IMR-90 (cell line): ENCODE data around the gene THY1.

Experiments
- POLR2A ChIP-seq: IDR thresholded peaks from 2 replicates; pipeline ENCODE4 v1.6.1; 2012; ENCODE audit warnings: mild to moderate bottlenecking, low read depth, low read length
- TF ChIP-seq, protein P1 (sequence below): conservative IDR thresholded peaks from 2 replicates; pipeline ENCODE4 v1.5.1; 2012; ENCODE audit warnings: mild to moderate bottlenecking, low read depth, low read length, improper control_type of control experiment

DNA sequence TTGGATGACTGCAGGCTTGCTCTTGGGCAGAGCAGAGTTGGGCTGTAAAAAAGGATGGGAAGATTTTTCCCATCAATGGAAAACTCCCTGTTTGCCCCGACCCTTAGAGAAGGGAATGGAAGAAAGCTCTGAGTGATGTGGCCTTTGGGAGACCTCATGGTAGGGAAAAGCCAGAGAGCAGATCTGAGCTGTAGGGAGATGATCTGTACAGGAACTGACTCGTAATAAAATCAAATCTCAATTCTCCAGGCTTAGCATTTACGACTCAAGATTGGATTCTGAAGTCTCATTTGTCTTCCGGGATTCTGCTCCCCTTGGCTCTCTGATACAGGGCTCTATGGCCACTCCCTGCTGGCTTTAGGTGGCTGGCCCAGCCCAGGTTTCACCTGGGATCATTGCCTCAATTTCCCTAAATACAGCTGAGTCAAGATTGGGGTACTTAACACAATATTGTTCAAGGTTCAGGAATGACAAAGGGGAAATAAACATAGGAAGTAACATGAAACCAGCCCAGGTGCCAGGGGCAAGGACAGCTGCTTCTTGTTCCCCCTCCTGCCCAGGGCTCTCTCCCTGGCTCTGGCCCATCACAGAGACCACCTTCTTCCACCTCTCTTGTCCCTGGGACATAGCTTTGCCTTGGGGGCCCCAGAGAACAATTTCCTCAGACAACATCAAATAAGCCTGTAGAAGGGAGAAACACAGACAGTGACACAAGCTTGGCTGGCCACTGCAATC is 38.4 kb upstream of the THY1 start:
- TF ChIP-seq, protein P1, sequence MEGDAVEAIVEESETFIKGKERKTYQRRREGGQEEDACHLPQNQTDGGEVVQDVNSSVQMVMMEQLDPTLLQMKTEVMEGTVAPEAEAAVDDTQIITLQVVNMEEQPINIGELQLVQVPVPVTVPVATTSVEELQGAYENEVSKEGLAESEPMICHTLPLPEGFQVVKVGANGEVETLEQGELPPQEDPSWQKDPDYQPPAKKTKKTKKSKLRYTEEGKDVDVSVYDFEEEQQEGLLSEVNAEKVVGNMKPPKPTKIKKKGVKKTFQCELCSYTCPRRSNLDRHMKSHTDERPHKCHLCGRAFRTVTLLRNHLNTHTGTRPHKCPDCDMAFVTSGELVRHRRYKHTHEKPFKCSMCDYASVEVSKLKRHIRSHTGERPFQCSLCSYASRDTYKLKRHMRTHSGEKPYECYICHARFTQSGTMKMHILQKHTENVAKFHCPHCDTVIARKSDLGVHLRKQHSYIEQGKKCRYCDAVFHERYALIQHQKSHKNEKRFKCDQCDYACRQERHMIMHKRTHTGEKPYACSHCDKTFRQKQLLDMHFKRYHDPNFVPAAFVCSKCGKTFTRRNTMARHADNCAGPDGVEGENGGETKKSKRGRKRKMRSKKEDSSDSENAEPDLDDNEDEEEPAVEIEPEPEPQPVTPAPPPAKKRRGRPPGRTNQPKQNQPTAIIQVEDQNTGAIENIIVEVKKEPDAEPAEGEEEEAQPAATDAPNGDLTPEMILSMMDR: no peak
- TF ChIP-seq POLR2A: no peak
